ENCODE data around the gene KIAA0513.

The KIAA0513 gene

GRCh38 chr16:85075236-85075924, 47.8 kb downstream of the KIAA0513 start:
- no peak for DNase-seq

- DNase-seq = peak; percentile 14
These were observed 49.4 kb downstream of the KIAA0513 start for GRCh38 chr16:85077039-85077438.

GRCh38 chr16:85077576-85078125, 50.1 kb downstream of the KIAA0513 start:
- no peak for DNase-seq

GRCh38 chr16:85078226-85078625, 50.6 kb downstream of the KIAA0513 start:
- no peak for DNase-seq

- no peak for DNase-seq
These were observed 51.4 kb downstream of the KIAA0513 start for GRCh38 chr16:85078952-85079351.

- no peak for DNase-seq
These were observed 52.4 kb downstream of the KIAA0513 start for GRCh38 chr16:85079785-85080570.

GRCh38 chr16:85081038-85081437, 53.4 kb downstream of the KIAA0513 start:
- DNase-seq = no peak

GRCh38 chr16:85081765-85082164, 54.2 kb downstream of the KIAA0513 start:
- DNase-seq = no peak

- no peak for DNase-seq
These were observed 54.8 kb downstream of the KIAA0513 start for GRCh38 chr16:85082173-85083050.

- DNase-seq = no peak
These were observed 55.5 kb downstream of the KIAA0513 start for GRCh38 chr16:85083051-85083639.

- no peak for DNase-seq
These were observed 57.4 kb downstream of the KIAA0513 start for GRCh38 chr16:85084841-85085510.

GRCh38 chr16:85085721-85086120, 58.1 kb downstream of the KIAA0513 start:
- no peak for DNase-seq

GRCh38 chr16:85086347-85087291, 59.0 kb downstream of the KIAA0513 start:
- peak; percentile 72 for DNase-seq

- DNase-seq = no peak
These were observed 60.4 kb downstream of the KIAA0513 start for GRCh38 chr16:85087899-85088569.

GRCh38 chr16:85088570-85089199, 61.1 kb downstream of the KIAA0513 start:
- DNase-seq = no peak

GRCh38 chr16:85089525-85089924, 61.9 kb downstream of the KIAA0513 start:
- DNase-seq = no peak

GRCh38 chr16:85090181-85090580, 62.6 kb downstream of the KIAA0513 start:
- DNase-seq = no peak

- no peak for DNase-seq
These were observed 63.4 kb downstream of the KIAA0513 start for GRCh38 chr16:85090873-85091521.

GRCh38 chr16:85091522-85091910, 63.9 kb downstream of the KIAA0513 start:
- DNase-seq = no peak
